HG02763 (cell line): Measurements from ENCODE around the gene E2F2.
A peak's percentile ranks its signal among the peaks of the same experiment; 100 is the strongest.

Source experiments
- ATAC-seq: cut with Tn5 transposase; IDR thresholded peaks from one replicate; pipeline ENCODE4 v1.9.1; 2021; ENCODE audit warnings: mild to moderate bottlenecking, moderate library complexity; ENCODE audit not compliant: unreplicated experiment

E2F2 gene

GRCh38 chr1:23563755-23564374 lies 32.8 kb upstream of the E2F2 start:
- ATAC-seq, result no peak

DNA sequence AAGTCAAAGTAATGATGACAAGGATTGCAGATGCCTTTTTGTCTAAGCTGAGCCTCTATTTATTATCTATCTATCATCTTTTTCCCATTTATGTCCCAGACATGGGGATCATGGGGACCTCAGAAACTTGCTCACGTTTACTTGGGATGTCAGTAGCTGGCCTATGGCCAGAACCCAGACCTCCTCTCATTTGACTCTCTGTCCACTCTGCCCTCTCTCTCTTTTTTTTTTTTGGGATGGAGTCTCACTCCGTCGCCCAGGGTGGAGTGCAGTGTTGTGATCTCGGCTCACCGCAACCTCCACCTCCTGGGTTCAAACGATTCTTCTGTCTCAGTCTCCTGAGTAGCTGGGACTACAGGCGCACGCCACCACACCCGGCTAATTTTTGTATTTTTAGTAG lies 32.0 kb upstream of the E2F2 start:
- ATAC-seq, result no peak

DNA sequence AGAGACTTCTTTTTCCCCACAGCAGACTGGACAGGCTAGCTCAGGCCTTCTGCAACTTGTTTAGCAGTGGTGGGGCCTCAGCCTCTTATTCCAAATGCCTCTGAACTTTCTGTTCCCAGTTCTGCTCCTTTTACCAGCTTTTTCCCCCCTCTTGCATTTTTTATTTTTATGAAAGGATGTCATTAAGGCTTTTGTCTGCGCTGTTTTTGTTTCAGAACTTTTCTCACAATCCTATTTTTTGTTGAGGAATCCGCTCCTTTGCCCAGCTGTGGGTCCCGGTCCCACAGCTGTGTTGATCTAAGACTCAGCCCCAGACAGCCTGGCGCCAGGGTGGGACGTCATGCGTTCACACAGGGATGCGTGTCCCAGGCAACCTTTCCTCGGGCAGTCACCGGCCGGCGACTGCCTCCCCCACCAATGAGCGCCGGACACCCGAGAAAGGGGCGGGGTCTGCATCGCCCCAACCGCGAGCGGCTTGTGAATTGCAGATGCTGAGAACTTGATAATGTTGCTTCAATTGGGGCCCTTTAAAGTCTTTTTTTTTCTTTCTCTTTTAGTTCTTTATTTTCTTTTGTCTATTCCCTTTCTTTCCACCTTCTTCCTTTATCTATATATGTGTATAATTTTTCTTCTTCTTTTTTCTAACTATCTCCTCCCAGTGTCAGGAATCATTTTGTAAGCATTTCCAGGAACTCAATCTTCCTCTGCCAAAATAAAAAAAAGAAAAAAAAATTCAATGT lies 31.3 kb upstream of the E2F2 start:
- ATAC-seq, result no peak

DNA sequence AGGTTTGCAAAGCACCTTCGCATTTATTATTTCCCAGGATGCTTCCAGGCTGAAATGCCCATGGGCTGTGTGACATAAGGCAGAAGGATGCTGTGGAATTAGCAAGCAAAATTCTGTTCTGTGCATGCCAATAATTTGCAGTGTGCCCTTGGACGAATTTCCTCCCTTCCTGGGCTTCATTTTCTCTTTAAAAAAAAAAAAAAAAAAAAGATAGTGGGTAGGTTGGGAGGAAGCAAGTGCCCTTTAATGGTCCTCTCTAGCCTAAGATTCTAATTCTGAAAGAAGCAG lies 30.7 kb upstream of the E2F2 start:
- no peak for ATAC-seq

GRCh38 chr1:23561076-23561812 lies 30.2 kb upstream of the E2F2 start:
- no peak for ATAC-seq

- ATAC-seq, result no peak
Observed at GRCh38 chr1:23559985-23560741, 29.1 kb upstream of the E2F2 start.

DNA sequence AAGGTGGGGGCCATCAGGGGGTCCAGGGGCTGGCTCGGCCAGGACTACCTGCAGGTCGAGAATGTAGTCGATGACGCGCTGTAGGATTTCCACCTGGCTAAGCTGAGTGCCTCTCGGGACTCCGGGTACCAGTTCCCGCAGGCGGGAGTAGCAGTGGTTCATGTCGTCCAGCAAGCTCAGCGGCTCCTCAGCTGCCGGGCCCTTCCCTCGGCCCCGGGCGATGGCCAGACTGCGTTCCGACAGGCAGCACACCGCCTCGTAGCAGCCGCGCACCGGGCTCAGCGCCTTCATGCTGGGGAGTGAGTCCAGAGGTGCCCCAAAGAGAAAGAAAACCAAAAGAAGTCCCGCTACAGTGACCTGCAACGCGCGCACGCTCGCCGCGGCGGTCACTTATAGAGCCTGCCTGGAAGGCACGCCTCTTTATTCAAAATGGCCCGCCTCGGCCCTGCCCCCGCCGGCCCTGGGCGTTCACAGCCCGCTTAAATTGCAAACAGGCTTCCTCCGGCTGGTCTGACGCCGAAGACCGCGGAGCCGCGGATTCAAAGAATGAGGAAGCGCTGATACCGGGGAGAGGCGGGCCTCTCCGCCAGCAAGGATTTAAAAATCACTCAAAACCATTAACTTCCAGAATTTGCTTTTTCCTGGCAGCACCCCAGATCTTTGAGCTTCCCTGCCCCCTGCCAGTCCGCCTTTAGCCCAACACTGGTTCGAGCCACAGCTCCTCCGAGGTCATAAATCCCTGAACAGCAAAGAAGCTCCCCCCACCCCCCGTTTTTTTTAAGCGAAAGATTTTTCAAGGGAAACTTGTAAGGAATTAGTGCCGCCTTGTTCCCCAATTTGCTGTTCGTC lies 28.3 kb upstream of the E2F2 start, which contains the start of gene ID3:
Gene ID3 (minus strand): TSS at position 366 of the 849 bp plus-strand sequence. CDS start 75 bp downstream, at position 291.
- ATAC-seq, result peak; percentile 62

- ATAC-seq, result no peak
Observed at GRCh38 chr1:23558872-23559135, 27.8 kb upstream of the E2F2 start.

GRCh38 chr1:23558140-23558871 lies 27.3 kb upstream of the E2F2 start:
- ATAC-seq, result no peak

- no peak for ATAC-seq
Observed at GRCh38 chr1:23557471-23558124, 26.6 kb upstream of the E2F2 start.

DNA sequence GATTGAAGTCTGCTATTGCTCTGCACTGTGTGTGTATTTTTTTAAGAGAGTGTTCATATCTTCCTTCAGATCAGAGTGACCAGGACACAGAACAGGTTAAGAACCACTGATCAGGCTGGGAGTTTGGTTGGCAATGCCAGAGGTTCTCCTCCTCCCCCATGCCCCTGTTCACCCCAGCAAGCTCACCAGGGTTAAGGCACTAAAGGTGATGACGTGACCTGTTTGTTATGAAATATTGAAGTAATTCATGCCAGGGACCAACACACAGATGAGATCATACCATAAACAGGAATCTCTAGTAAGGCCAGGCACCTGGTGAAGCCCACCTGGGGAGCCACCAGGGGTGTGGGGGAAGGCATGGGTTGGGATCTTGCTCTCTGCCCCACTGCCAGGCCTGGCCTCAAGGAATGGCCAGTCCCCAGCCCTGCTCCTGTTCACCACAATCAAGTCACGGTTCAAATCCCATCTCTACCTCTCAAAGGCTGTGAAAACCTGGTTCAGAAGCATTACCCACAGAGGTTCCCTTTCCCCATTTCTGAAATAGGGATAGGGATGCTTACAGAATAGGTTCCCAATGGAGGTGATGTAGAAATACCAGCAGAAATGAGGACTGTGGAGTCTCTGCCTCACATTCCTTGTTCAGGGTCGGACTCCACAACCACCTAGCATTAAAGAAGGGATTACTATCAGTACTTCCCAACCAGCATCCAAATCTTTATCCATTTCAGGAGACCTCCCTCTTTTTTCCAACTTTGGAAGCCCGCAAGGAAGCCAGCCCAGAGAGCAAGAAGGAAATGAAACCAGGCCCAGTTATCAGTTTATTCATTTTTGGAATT lies 25.8 kb upstream of the E2F2 start:
- ATAC-seq, result no peak

- no peak for ATAC-seq
Observed at GRCh38 chr1:23555986-23556634, 25.1 kb upstream of the E2F2 start.

GRCh38 chr1:23555270-23555985 lies 24.4 kb upstream of the E2F2 start:
- no peak for ATAC-seq

DNA sequence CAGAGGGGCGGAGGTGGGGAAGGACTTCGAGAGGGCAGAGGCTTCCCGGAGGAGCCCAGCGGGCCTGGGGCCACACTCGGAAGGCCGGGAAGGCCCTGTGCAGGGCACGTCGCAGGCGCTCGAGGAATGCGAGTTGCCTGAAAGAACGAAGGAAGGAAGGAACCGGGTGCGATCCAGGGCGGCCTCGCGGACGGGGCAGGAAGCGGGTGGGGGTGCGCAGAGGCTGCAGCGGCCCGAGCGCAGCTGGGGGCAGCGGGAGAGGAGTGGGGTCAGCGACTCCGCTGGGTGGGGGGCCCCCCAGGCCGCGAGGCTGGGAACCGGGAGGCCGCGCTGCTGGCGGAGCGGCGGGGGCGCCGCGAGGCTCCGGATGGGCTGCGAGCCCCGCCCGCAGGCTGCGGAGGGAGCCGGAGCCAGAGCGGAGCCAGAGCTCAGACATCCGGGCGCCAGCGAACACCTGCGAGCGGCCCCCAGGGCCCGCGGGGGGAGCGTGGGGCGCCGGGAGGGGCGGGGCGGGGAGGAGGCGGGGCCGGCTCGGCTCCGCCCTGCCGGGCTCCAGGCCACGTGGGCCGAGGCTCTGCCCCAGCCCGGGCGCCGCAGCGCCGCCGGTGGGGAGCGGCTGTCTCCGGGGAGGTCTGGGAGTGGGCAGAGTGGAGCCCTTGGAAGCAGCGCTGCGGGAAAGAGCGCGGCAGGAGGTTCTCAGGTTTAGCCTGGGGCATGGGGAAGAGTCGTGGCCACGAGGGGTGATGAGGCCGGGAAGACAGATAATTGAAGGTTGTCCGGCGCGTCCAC lies 23.6 kb upstream of the E2F2 start:
- ATAC-seq, result peak; percentile 56

DNA sequence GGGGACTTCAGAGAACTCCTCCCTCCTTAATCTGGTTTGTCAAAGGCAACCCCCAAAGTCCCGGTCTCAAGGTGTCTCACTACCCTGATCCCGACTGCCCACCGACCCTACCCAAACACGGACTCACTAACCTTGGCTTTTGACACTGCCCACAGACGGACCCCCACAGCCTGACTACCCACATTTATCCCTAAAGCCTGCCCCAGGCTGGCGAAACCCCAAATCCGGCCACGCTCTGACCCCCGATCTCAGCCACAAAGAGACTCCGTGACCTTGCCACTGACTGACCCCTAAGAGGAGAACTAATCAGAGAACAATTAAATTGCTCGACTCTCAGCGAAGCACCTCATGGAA lies 23.1 kb upstream of the E2F2 start:
- no peak for ATAC-seq

DNA sequence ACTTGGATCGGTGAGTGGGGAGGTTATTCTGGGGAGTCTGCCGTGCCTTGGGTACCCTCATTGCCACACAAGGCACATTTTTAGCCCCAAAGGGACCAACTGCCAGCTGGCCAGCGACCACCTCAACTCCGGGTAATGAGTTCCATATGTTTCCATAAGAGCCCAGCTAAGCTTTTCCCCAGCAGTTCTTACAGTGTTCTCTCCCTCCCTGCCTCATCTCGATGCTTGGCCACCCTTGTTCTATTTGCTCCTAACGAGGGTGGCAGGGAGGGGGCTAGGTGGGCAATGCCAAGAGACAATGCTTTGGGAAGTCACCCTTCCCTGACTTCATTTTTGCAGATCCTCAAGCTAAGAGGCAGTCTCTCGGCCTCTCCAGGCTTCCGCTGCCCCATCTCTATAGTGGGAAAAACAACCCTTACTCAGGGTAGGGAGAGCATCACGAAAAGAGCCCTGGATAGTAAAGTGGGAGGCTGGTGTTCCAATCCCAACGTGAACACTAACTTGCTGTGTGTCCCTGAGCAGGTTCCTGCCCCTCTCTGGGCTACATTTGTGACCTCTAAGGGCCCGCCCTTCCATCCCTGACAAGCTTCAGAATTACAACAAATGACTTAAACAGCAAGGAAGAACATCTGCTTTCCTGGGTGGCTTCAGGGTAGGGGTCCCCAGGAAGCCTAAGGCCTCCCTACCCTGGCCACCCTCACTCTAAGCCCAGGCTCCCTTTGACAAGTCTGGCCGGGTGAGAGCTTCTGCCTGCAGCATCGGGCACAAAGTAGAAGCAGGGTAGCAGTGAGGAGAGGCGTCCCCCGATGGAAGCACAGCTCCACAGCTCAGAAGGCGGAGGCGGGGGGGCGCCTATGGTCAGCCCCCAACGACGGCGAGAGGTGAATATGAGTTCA lies 22.4 kb upstream of the E2F2 start:
- ATAC-seq, result no peak
